Mesenchymal stem cell (in vitro differentiated cells and primary cell): ENCODE results near the gene FBXL17.

ENCODE experiments used
- DNase-seq: peaks from one replicate; pipeline ENCODE4 v3.0.0-alpha.2; 2013
- H2AFZ ChIP-seq: one replicate; pipeline ENCODE4 v1.6.1; 2013; ENCODE audit warnings: low read depth, mild to moderate bottlenecking, control low read depth, inconsistent platforms, low read length, moderate library complexity
- H2AK5ac ChIP-seq: 2 replicates; pipeline ENCODE4 v1.6.1; 2013; ENCODE audit warnings: low read length, moderate library complexity, mild to moderate bottlenecking, inconsistent platforms; ENCODE audit not compliant: severe bottlenecking
- H2BK120ac ChIP-seq: one replicate; pipeline ENCODE4 v1.6.1; 2013; ENCODE audit warnings: low read depth, mild to moderate bottlenecking, inconsistent platforms, low read length, moderate library complexity
- H2BK12ac ChIP-seq, 2 experiments: one replicate each; pipeline ENCODE4 v1.6.1; 2013; ENCODE audit warnings: inconsistent platforms in 2 of 2, low read length in 2 of 2, mild to moderate bottlenecking in 2 of 2, moderate library complexity in 2 of 2, control low read depth in 1 of 2
- H2BK15ac ChIP-seq: one replicate; pipeline ENCODE4 v1.6.1; 2013; ENCODE audit warnings: mild to moderate bottlenecking, low read depth, inconsistent platforms; ENCODE audit not compliant: poor library complexity, severe bottlenecking
- H2BK5ac ChIP-seq: 2 replicates; pipeline ENCODE4 v1.6.1; 2013; ENCODE audit warnings: low read depth, mild to moderate bottlenecking, low read length, control low read depth, inconsistent platforms; ENCODE audit not compliant: poor library complexity, severe bottlenecking
- H3K14ac ChIP-seq, 2 experiments: one replicate each; pipeline ENCODE4 v1.6.1; 2013; ENCODE audit warnings: inconsistent platforms in 2 of 2, low read length in 2 of 2, control low read depth in 1 of 2, mild to moderate bottlenecking in 1 of 2, moderate library complexity in 1 of 2
- H3K18ac ChIP-seq, 2 experiments: one replicate each; pipeline ENCODE4 v1.6.1; 2013; ENCODE audit warnings: inconsistent platforms in 2 of 2, low read length in 2 of 2, control low read depth in 1 of 2, low read depth in 1 of 2, mild to moderate bottlenecking in 1 of 2
- H3K23ac ChIP-seq, 2 experiments: one replicate each; pipeline ENCODE4 v1.6.1; 2013; ENCODE audit warnings: inconsistent platforms in 2 of 2, low read length in 2 of 2, mild to moderate bottlenecking in 2 of 2, moderate library complexity in 2 of 2, control low read depth in 1 of 2
- H3K27ac ChIP-seq: 2 replicates; pipeline ENCODE4 v1.5.1; 2013; ENCODE audit warnings: mild to moderate bottlenecking, moderate library complexity, low read length, control low read depth, inconsistent platforms; ENCODE audit not compliant: poor library complexity, severe bottlenecking
- H3K27me3 ChIP-seq, 2 experiments: 2 replicates each; pipeline versions ENCODE4 v1.6.1 to v1.7.0; 2013; ENCODE audit warnings: low read length in 2 of 2, mild to moderate bottlenecking in 2 of 2, moderate library complexity in 2 of 2, control low read depth in 1 of 2, inconsistent platforms in 1 of 2; ENCODE audit not compliant: control insufficient read depth in 1 of 2, insufficient read depth in 1 of 2
- H3K36me3 ChIP-seq, 2 experiments: 2 replicates each; pipeline versions ENCODE4 v1.6.1 to v1.7.0; 2013; ENCODE audit warnings: low read length in 2 of 2, control low read depth in 1 of 2, inconsistent platforms in 1 of 2, low read depth in 1 of 2, mild to moderate bottlenecking in 1 of 2; ENCODE audit not compliant: insufficient read depth in 2 of 2, control insufficient read depth in 1 of 2
- H3K4ac ChIP-seq, 2 experiments: one replicate each; pipeline ENCODE4 v1.6.1; 2013; ENCODE audit warnings: inconsistent platforms in 2 of 2, low read length in 2 of 2, mild to moderate bottlenecking in 2 of 2, moderate library complexity in 2 of 2, control low read depth in 1 of 2, low read depth in 1 of 2
- H3K4me1 ChIP-seq: 2 replicates; pipeline ENCODE4 v1.6.1; 2013; ENCODE audit warnings: low read depth, low read length, control low read depth; ENCODE audit not compliant: control insufficient read depth, insufficient read depth
- H3K4me2 ChIP-seq: 2 replicates; pipeline ENCODE4 v1.6.1; 2013; ENCODE audit warnings: low read length, mild to moderate bottlenecking, inconsistent platforms; ENCODE audit not compliant: poor library complexity, severe bottlenecking
- H3K4me3 ChIP-seq, 2 experiments: 2 replicates each; pipeline versions ENCODE4 v1.5.1 to v1.7.0; 2013; ENCODE audit warnings: low read length in 2 of 2, mild to moderate bottlenecking in 2 of 2, control low read depth in 1 of 2, low read depth in 1 of 2; ENCODE audit not compliant: insufficient read depth in 1 of 2
- H3K79me1 ChIP-seq: replicated peaks from 2 replicates; pipeline ENCODE4 v1.6.1; 2013; ENCODE audit warnings: mild to moderate bottlenecking, control low read depth, low read length, inconsistent platforms; ENCODE audit not compliant: poor library complexity, severe bottlenecking
- H3K9ac ChIP-seq: 2 replicates; pipeline ENCODE4 v1.7.0; 2013; ENCODE audit warnings: mild to moderate bottlenecking, low read length, moderate library complexity
- H3K9me3 ChIP-seq: 2 replicates; pipeline ENCODE4 v1.7.0; 2013; ENCODE audit warnings: mild to moderate bottlenecking, low read length; ENCODE audit not compliant: control insufficient read depth
- H4K8ac ChIP-seq: one replicate; pipeline ENCODE4 v1.6.1; 2013; ENCODE audit warnings: inconsistent platforms, mild to moderate bottlenecking, low read length, moderate library complexity
- H4K91ac ChIP-seq: one replicate; pipeline ENCODE4 v1.6.1; 2013; ENCODE audit warnings: mild to moderate bottlenecking, low read length, inconsistent platforms
- WGBS: methylation state at CpG from one replicate; pipeline ENCODE4 v1.1.7; 2013; ENCODE audit warnings: mixed read lengths; 5-methylcytosine and 5-hydroxymethylcytosine counted together

The FBXL17 gene

GRCh38 chr5:107916731-107917725 lies 464.9 kb downstream of the FBXL17 start:
- Histone ChIP-seq H3K79me1 (no peaks in the 10 kb centered on the region), H2AK5ac (no peak overlapping the region), H3K27ac (no peak overlapping the region), H3K36me3 (no peaks in the 10 kb centered on the region), H3K4me3 (no peak overlapping the region), H3K4me2 (no peak overlapping the region), H3K9me3 (no peaks in the 10 kb centered on the region), H2AFZ (no peak overlapping the region), H3K23ac (no peak overlapping the region), H2BK120ac (no peak overlapping the region), H3K4ac (no peak overlapping the region), H4K91ac (no peak overlapping the region), H3K14ac (no peak overlapping the region), H3K27me3 (no peaks in the 10 kb centered on the region), H2BK5ac (no peak overlapping the region), H4K8ac (no peak overlapping the region), H2BK12ac (no peak overlapping the region), H2BK15ac (no peak overlapping the region), H3K18ac (no peak overlapping the region), H3K4me1 (peaks cover 1% of the 10 kb centered on the region), H3K9ac (no peak overlapping the region)
- 100% methylated on average over 5 of the region's 6 CpGs for WGBS
- no peak for DNase-seq

- H4K91ac ChIP-seq, result no peak overlapping the region
- H3K9ac ChIP-seq, result no peak overlapping the region
Measured at GRCh38 chr5:107915176-107915812, 466.6 kb downstream of the FBXL17 start.

GRCh38 chr5:107913494-107913893 lies 468.4 kb downstream of the FBXL17 start:
- H2BK12ac ChIP-seq, result no peak overlapping the region
- WGBS, result 74% methylated on average over 3 of the region's 3 CpGs

More at GRCh38 chr5:107915176-107915812, 466.6 kb downstream of the FBXL17 start:
- H3K36me3 ChIP-seq, result no peaks in the 10 kb centered on the region
- WGBS, result 78% methylated on average over 3 of the region's 5 CpGs
- H3K23ac ChIP-seq, result no peak overlapping the region
- H2BK120ac ChIP-seq, result no peak overlapping the region
- no peak overlapping the region for H3K4me3 ChIP-seq
- no peak overlapping the region for H2BK15ac ChIP-seq
- no peaks in the 10 kb centered on the region for H3K27me3 ChIP-seq
- no peak overlapping the region for H4K8ac ChIP-seq
- H3K18ac ChIP-seq, result no peak overlapping the region
- H3K27ac ChIP-seq, result no peak overlapping the region
- no peak overlapping the region for H2AFZ ChIP-seq
- no peak overlapping the region for H2BK12ac ChIP-seq
- H3K9me3 ChIP-seq, result no peaks in the 10 kb centered on the region
- DNase-seq, result peak; percentile 6
- no peak overlapping the region for H2AK5ac ChIP-seq
- H3K79me1 ChIP-seq, result no peaks in the 10 kb centered on the region
- H3K4me2 ChIP-seq, result no peak overlapping the region
- H2BK5ac ChIP-seq, result no peak overlapping the region
- H3K4ac ChIP-seq, result no peak overlapping the region
- peaks cover 1% of the 10 kb centered on the region for H3K4me1 ChIP-seq
- no peak overlapping the region for H3K14ac ChIP-seq

GRCh38 chr5:107900721-107901120 lies 481.2 kb downstream of the FBXL17 start:
- H3K79me1 ChIP-seq, result no peaks in the 10 kb centered on the region
- no peaks in the 10 kb centered on the region for H3K9me3 ChIP-seq
- no peak overlapping the region for H3K4ac ChIP-seq
- H4K8ac ChIP-seq, result no peak overlapping the region
- H3K4me3 ChIP-seq, result no peak overlapping the region
- no peaks in the 10 kb centered on the region for H3K4me1 ChIP-seq
- no peak overlapping the region for H2BK5ac ChIP-seq
- H2BK12ac ChIP-seq, result no peak overlapping the region
- H2AK5ac ChIP-seq, result no peak overlapping the region
- no peak overlapping the region for H3K14ac ChIP-seq
- H3K27ac ChIP-seq, result no peak overlapping the region
- DNase-seq, result no peak
- H3K18ac ChIP-seq, result no peak overlapping the region
- no peak overlapping the region for H4K91ac ChIP-seq
- H3K36me3 ChIP-seq, result no peaks in the 10 kb centered on the region
- H3K27me3 ChIP-seq, result no peaks in the 10 kb centered on the region
- H2BK120ac ChIP-seq, result no peak overlapping the region
- whole genome bisulfite sequencing, result no CpG with 5 or more reads among the region's 3 CpGs
- H2AFZ ChIP-seq, result no peak overlapping the region
- no peak overlapping the region for H3K23ac ChIP-seq
- no peak overlapping the region for H2BK15ac ChIP-seq
- H3K4me2 ChIP-seq, result no peak overlapping the region
- no peak overlapping the region for H3K9ac ChIP-seq

More at GRCh38 chr5:107913494-107913893, 468.4 kb downstream of the FBXL17 start:
- Histone ChIP-seq H4K91ac (no peak overlapping the region), H3K4me2 (no peak overlapping the region), H4K8ac (no peak overlapping the region), H2BK15ac (no peak overlapping the region), H3K27me3 (no peaks in the 10 kb centered on the region), H3K23ac (no peak overlapping the region), H3K18ac (no peak overlapping the region), H3K14ac (no peak overlapping the region), H3K79me1 (no peaks in the 10 kb centered on the region), H2AK5ac (no peak overlapping the region), H3K36me3 (no peaks in the 10 kb centered on the region), H3K27ac (no peak overlapping the region), H3K4ac (no peak overlapping the region), H3K4me3 (no peak overlapping the region), H2AFZ (no peak overlapping the region), H3K9ac (no peak overlapping the region), H3K9me3 (no peaks in the 10 kb centered on the region), H2BK5ac (no peak overlapping the region), H2BK120ac (no peak overlapping the region), H3K4me1 (no peaks in the 10 kb centered on the region)
- no peak for DNase-seq
